ENCODE data around the gene CA14.

- TF ChIP-seq GLIS3 (CRISPR knock-in tag; IDR thresholded peaks at IDR 0.05) (no peak), OSR1 (CRISPR knock-in tag; IDR thresholded peaks at IDR 0.05) (no peak), ZFP3 (CRISPR knock-in tag; IDR thresholded peaks at IDR 0.05) (no peak), SNAI2 (CRISPR knock-in tag; IDR thresholded peaks at IDR 0.05) (no peak), ZNF8 (CRISPR knock-in tag; IDR thresholded peaks at IDR 0.05) (no peak)
These were observed 13.9 kb downstream of the CA14 start for GRCh38 chr1:150271291-150271959.

Data from SK-N-SH treated with all-trans-retinoic acid at 6 μM for 48 hours (cell line).